ENCODE data around the gene ERC2.

GRCh38 chr3:55813268-55814097, 654.8 kb downstream of the ERC2 start:
- TF ChIP-seq CTCF (IDR thresholded peaks at IDR 0.05; ENCODE audit: insufficient read depth, low read length, poor library complexity, severe bottlenecking) (no peak), EZH2phosphoT487 (conservative IDR thresholded peaks at IDR 0.05; ENCODE audit: low read length) (no peak)

Measured in SU-DHL-6 (cell line).